GM04503 (cell line): Measurements from ENCODE around the gene SRP14.
"Not testable (repeated sequence)": the region's sequence is repeated elsewhere in the genome, so short reads cannot be mapped to it uniquely, and the experiment has no call there.

Experiments used
- DNase-seq: peaks from one replicate; pipeline ENCODE4 v3.0.0-alpha.2; 2012; ENCODE audit warnings: low read depth

SRP14 gene

DNA sequence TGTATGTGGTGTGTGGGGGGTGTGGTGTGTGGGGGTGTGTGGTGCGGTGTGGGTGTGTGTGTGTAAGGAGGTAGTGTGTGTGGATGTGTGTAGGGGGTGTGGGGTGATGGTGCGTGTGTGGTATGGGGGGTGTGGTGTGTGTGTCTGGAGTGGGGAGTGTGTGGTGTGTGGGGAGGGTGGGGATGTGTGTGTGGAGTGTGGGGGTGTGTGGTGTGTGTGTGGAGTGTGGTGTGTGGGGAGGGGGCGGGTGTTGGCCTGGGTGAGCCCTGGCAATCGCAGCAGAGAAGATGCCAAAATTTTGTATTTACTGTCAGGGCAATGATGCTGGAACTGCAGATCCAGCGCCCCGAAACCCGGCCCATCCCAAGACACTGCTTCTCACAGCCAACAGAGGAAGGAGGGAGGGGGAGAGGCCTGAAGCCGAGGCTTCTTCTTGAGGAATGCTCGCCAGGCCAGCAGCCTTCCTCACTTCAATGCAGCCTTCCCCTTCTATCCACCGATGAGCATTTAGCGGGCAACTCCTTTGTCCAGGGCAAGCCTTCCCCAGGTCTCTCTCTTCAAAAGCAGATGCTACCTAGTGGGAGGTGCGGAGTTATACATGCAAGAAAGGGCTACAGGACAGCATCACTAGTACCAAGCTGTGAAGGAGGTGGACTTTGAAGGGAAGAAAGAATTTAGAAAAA lies 11.9 kb upstream of the SRP14 start:
- DNase-seq = no peak

DNA sequence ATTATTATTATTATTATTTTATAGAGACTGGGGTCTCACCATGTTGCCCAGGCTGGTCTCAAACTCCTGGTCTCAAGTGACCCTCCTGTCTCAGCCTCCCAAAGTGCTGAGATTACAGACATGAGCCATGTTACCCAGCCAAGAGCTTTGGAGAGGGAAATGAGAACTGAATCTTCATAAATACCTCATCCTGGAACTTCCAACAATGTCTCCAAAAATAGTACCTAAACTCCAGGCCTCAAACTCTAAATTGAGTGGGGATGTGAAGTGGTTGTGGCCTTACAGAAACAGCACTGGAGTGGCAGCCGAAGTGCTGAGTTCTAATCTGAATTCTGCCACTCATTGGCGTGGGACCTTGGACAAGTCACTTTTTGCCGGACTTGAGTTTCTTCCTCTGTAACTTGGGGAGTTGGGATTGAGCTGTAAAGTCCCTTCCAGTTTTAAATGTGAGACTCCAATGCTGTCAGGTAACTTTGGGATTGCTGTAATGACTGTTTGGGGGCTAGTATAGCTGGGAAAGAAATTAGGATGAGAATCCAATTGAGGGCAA lies 10.0 kb upstream of the SRP14 start:
- no peak for DNase-seq

DNA sequence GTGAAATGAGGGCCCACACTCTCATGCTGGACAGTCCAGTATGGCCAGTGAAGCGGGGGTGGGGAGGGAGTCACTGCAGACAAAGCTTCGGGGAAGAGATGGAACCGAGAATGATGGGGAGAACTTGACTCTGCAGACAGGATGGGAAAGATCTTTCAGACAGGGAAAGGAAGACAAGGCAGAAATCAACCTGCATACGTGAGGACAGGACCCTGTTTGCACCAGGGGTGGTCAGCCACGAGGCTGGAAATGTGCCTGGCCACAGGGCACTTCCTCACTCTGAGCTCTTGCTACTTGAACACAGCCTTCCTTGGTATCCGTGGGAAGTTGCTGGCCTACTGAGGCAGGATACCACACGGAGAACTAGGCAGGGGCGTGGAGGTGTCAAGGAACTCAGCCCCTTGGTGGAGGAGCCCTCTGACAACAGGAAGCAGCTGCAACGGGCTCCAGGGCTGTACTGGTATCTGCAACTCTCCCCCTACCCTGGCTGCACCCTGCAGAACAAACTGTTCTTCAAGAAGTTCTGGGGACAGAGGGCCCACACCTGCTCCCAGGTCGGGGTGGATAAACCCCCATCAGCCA lies 9.3 kb upstream of the SRP14 start:
- no peak for DNase-seq

DNA sequence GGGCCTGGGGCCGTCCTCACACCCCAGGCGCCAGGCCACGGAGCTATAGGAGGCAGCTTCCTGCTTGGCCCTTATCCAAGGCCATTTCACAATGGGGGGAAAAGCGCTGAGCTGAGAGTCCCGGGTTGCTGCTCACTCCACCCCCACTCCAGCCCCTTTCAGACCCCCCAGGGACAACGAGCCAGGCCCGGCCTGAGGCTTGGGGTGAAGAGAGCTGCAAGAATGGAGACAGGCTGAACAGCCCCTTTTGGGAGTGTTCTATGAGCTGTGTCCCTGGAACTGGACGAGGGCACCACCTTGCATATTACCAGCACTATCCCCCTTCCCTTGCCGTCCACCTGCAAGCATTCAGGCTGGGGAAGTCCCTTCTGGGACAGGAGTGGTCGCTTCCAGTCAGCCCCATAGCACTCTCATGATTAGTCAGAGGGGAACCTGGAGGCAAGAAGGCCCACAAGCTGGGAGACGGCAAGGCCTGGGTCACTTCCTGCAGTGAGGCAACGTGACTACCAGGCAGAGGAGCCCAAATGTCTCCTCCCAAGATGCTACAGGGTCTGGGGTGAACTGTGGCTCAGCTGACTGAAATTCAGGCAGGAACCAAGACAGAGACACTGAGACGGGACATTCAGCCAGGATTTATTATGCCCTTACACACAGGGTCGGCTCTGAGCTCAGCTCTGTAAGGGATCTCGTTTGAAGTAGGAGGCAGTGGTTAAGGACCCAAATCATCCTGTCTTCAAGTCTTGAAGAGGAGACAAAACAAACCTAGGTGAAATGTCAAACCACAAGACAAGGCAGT lies 8.6 kb upstream of the SRP14 start:
- DNase-seq = peak; percentile 18

DNA sequence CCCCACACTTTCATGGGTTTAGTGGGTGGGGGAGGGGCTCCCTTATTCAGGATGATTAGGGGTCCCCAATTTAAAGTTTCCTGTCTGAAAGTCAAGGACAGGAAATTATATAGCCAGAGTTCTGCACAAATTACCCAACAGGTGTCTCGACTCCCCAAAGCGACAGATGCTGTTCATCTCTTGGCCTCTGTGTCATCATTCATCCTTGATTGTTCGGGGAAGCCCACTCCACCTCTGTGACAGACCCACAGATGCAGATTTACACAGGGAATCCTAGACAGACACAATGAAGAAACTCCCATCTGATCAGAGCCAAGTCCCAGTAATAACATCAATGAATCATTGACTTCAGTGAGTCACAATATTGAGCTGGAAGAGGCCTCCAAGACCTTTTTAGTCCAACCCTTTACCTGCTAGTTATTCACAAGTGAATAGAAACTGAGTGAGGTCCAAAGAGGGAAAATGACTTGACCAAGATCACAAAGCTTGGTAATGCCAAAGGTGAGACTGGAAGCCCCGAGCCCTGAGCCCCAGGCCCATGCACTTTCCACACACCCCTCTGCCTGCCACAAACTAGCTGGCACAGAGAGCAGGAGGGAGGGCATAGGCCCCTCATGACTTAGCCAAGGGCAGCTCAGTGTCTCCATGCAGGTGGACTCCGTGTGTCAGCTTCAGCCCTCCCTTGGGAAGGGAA lies 7.9 kb upstream of the SRP14 start:
- DNase-seq = peak; percentile 34

DNA sequence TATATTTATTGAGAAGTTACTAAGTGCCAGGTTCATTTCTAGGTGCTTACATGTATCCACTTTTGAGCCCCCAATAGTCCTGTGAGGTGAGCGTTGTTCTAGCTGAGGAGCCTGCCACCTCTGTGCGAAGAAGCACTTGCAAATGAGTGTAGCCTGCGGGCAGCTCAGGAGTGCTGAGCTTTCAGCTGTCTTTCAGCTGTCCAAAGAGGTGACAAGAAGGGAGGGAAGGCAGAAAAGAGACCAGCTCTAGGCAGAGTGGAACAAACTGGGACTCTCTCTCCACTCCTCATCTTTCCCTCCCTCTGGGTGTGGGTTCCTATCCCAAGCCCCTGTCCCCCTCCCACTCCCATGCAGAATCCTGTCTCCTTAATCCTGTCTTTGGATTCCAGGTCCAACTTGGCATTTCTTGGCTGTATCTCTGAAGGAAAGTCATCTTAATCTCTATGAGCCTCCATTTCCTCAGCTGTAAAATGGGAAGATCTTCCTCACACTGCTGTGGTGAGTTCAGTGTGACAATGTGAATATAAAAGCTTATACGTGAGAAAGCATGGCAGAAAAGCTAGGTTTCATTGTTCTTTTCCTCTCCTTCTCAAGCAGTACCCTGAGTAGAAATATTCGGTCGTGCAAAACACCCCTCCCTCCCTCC lies 6.7 kb upstream of the SRP14 start:
- no peak for DNase-seq

DNA sequence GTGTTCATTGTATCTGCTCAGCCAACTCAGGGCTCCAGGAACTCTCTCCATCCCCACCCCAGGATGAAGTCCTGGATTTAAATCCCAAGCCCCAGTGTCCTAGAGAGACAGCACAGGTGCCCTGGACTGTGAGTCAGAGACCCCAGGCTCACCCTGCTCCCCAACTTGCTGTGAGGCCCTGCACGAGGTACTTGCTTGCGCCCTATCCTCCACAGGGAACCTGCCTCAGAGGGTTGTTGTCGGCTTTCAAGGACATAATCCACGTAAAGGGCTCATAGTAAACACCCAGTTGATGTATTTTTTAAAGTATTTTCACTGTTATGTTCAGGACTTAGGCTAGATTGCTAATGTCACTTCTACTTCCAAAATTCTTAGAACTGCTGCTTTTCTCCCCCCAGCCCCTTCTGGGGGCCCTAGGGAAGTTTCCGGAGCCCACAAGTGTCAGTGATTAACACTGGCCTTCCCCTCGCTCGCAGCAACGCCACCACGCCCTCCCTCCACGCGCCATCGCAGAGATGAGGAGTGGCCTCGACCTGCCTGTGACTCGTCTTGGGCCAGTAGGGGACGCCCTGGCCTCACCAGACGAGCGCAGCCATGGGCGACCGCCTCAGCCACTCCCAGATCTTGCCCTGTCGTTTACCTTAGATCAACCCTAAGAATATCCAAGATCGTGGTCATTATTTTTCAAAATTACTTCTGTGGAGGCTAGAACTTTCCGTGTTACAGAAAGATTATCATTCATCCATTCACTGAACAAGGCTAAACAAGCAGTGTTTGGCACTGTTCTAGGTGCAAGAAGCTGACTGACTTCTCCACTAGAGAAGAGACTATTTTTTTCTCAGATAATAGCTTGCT lies 6.0 kb upstream of the SRP14 start:
- no peak for DNase-seq

DNA sequence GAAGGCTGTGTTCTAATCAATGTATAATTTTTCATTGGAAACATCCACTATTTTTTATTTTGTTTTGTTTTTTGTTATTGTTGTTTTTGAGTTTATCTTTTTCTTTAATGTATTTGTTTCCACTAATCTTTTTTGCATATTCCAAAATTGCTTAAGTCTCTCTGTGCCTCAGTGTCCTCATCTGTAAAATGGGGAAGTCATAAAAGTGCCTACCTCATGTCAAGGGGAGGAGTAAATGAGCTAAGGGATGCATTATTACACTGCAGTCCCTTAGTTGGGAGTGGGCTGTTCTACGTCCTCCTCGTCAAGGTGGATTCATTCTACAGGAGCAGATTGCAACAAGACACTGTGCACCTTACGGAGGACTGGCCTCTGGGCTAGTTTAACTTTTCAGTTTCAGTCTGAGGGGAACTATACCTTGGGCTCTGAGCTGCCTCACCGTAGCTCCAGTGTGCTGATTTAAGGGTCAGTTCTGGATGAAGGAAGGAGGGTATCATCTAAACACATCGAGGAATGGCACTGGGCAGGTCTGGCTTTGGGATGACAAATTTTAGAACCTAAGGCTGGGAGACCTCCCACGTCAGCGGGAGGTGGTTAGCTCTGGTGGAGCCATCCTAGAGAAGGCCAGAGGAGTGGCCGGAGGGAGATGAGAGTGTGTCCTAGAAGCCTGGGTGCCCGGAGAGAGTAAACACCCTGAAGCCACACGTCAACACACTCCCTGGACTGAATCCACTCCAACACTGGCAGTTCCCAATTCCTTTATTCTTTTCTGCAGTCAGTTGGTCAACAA lies 5.1 kb upstream of the SRP14 start:
- DNase-seq = no peak

DNA sequence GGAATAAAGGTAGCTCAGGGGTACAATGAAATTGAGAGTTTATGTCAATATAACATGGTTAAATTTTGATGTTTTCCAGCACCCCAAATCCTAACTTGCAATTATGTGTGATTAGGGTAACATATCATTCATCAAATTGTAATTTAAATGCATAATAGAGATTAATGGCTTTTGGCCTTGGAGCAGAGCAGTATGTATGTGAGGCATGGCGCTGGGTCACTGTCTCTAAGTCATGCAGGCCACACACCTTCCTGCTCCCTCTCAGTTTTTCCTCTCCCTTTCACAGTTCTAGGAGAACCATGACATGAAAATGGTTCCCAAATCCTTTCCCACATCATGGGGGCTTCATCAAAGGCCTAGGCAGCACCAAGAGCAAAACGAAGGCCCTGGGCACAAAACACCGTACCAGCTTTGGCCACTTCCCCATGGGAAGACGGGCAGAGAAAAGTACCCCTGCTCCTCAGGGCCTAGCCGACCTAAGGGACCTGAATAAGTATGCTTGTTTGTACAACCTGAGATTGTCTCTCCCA lies 3.9 kb upstream of the SRP14 start:
- DNase-seq = no peak

DNA sequence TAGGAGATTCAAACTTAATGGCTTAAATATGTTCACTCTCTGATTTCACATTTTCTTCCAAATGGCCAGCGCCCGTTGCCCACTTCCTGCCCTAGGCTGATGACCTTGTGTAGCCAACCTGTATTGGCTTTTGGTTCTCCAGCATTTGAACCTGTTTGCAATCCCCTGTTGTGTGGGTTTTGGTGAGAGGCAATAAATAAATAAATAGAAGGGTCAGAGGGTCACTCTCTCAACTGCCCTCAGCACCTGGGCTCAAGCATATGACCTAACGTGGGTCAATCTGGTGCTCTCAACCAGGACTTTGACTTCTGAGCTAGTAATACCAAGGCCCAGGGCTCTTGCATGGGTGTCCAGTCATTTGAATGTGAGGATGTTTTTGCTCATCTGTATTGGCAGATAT lies 1.8 kb upstream of the SRP14 start:
- no peak for DNase-seq

DNA sequence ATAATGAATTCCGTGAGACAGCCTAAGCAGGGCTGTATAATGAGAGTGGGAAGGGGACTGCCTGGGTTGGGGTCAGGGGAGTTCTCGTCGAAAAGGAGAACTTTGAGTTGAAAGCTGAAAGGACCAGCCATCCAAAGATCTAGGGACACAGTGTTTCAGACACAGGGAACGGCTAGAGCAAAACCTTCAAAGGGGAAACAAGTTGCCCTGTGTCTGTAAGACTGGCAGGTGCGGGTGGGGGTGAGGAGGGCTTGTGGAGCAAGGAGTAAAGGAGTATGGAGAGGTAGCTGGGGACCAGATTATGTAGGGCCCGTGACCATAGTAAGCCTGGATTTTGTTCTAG lies 1.3 kb upstream of the SRP14 start:
- DNase-seq = no peak

DNA sequence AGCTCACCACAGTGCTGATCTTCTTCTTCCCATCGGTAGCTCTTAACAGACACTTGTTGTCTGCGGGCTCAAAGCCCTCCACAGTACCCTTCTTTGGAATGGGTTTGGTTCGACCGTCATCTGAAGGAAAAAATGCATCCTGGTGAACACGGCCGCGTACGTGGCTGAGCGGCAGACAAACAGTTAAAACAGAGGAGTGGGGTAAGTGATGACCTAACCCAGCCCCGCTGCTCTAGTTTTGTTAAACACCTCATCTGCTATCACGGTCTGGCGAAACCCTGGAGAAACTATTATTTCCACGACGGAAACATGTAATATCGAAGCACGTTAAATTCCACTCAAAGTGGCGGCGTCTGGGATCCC lies 725 bp downstream of the SRP14 start:
- DNase-seq = no peak

DNA sequence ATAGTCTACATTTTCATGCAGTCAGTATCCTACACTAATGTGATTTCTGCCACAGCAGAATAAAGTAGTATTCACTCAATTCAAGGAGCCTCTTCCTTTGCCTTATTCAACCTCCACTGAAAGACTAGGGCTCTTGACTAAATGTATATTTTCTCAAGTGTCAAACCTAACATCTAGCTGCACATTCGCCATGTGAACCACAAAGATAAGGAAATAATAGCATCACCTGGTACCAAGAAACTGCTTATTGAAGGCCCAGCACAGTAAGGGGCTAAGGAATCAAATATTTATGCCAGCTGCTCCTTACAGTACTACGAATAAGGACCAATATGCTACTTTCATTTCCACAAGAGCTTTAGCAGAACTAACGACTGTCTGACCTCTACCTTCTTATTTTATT lies 1.3 kb downstream of the SRP14 start:
- no peak for DNase-seq

DNA sequence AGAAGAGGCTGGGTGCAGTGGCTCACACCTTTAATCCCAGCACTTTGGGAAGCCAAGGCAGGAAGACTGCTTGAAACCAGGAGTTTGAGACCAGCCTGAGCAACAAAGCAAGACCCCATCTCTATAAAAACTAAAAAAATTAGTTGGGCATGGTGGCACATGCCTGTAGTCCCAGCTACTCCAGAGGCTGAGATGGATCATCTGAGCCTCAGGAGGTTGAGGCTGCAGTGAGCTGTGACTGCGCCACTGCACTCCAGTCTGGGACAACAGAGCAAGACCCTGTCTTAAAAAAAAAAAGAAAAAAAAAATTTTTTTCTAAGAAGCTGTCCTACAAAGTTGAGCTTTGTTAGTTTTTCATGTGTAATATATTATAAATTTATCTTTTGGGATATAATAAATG lies 3.8 kb downstream of the SRP14 start:
- DNase-seq = not testable (repeated sequence)

DNA sequence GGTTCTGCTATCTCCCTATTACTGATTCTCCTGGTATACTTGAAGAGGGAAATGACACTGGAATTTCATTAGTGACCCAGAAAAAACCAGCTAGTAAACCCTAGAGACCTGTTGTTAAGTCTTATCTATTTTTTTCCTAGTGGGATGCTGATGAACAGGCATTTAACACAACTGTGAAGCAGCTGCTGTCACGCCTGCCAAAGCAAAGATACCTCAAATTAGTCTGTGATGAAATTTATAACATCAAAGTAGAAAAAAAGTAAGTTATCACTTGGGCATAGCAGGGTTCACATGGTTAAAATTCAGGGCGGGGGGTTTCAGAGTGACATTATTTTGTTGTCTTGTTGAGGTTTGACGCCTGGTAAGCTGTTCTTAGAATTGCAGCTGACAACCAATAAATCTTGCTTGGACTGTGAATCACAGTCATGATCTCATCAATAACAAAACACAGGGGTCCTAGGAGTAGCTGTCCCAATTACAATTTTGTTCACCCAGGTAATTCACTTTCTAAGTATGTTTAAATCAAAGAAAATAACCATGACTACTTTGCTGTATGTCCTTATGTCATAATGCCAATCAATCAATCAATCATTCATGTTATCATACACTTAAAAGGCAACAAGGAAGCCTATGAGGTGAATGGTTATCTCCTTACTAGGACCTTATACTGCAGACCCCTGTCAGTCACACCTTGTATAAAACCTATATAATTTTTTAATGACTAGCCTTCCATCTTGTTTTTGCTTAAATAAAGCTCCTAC lies 4.6 kb downstream of the SRP14 start:
- DNase-seq = no peak

DNA sequence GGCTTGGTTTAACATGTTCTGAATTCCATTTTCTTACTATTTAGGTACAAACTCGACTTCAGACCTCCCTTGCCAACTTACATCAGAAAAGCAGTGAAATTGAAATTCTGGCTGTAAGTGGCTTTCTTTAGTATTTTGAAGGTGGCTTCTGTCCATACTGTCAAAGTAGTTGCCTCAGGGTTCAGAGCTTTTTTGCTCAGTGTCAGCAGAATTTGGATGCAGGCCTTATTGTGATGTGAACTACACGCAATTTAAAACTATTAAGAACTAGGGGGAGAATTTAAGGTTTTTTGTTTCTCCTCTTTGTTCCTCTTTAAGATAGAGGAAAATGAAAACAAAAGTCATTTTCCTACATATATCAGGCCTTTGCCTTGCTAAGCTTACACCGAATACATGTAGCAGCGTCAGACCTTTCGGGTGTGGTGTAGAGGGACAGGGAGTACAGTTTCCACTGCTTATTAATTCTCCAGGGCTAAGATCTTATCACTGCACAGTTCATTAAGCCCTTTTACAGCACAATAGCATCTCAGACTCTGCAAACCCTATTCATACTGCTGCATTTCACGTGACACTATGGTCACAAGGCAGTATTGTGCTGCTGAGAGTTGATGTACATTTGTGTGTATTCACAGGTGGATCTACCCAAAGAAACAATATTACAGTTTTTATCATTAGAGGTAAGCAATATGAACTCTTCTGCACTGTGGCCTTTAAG lies 6.7 kb downstream of the SRP14 start:
- no peak for DNase-seq

DNA sequence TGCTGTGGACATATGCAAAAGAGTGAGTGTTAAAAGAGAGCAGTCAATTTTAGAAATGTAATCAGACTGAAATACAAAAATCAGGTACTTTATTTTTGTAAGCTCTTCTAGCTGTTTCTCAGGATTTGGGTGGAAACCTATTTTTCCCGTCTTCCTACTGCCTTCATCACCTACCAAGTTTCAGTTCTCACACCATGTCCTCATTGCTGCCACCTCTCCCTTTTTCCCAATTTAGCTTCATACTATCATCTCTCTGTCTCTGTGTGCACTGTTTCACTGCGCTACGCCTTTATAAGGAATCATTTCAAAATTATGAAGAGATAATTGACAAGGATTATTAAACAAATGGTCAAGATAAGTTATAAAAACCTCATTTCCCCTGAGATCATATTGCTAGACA lies 7.7 kb downstream of the SRP14 start:
- DNase-seq = no peak

DNA sequence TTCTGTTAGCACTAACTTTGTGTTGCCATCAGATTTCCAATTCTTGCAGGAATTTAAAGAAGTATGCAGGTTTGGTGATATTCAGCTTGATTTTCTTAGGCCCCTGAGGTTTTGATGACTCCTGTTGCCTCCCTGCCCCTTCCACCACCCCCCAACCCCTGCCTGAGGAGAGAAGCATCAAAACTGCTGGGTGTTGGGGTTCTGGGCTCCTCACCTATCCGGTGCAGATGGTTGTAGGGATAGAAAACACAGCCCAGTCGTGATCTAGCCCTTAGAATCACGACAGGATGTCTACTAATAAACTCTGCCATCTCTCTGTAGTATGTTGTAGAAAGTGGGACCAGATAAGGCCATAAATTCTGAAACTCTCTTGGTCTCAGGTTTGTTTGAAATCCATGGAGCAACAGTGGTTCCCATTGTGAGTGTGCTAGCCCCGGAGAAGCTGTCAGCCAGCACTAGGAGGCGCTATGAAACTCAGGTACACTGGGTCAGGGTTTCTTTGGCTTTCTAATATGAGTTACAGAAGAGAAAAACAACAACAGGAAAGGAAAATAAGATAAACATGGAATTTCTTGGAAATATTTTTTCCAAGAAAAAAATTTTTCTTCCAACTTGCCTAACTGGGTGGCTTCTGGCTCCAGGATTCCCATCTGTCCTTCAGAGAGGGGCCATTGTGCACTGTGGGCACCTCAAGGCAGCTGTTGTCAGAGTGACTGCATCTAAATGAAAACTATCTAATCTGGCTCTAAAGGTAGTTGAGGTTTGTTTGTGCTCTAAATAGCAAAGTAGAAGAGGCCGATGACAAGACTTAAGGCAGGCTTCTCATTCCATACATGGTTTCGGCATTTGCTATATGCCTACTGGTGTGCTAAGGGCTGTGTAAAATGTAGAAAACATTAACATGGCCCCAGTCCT lies 8.7 kb downstream of the SRP14 start:
- DNase-seq = no peak
